Smooth muscle cell of the coronary artery (primary cell): ENCODE results near the gene RAB3GAP2. TPM values are rescaled to one million over a fixed set of nuclear protein-coding genes. Genes with fewer than 3 reads are reported as not detected.

Source experiments
- total RNA-seq: library from RNA; depleted of rRNA; stranded (reverse); fragments of >200 nt; gene quantifications from 2 replicates; pipeline ENCODE4 v1.2.3, GENCODE V29; 2014; ENCODE audit warnings: low replicate concordance

RAB3GAP2 gene, protein sequence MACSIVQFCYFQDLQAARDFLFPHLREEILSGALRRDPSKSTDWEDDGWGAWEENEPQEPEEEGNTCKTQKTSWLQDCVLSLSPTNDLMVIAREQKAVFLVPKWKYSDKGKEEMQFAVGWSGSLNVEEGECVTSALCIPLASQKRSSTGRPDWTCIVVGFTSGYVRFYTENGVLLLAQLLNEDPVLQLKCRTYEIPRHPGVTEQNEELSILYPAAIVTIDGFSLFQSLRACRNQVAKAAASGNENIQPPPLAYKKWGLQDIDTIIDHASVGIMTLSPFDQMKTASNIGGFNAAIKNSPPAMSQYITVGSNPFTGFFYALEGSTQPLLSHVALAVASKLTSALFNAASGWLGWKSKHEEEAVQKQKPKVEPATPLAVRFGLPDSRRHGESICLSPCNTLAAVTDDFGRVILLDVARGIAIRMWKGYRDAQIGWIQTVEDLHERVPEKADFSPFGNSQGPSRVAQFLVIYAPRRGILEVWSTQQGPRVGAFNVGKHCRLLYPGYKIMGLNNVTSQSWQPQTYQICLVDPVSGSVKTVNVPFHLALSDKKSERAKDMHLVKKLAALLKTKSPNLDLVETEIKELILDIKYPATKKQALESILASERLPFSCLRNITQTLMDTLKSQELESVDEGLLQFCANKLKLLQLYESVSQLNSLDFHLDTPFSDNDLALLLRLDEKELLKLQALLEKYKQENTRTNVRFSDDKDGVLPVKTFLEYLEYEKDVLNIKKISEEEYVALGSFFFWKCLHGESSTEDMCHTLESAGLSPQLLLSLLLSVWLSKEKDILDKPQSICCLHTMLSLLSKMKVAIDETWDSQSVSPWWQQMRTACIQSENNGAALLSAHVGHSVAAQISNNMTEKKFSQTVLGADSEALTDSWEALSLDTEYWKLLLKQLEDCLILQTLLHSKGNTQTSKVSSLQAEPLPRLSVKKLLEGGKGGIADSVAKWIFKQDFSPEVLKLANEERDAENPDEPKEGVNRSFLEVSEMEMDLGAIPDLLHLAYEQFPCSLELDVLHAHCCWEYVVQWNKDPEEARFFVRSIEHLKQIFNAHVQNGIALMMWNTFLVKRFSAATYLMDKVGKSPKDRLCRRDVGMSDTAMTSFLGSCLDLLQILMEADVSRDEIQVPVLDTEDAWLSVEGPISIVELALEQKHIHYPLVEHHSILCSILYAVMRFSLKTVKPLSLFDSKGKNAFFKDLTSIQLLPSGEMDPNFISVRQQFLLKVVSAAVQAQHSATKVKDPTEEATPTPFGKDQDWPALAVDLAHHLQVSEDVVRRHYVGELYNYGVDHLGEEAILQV (N-terminal part only)
- total RNA-seq, result 27.0 and 57.2 TPM in 2 replicates

DNA sequence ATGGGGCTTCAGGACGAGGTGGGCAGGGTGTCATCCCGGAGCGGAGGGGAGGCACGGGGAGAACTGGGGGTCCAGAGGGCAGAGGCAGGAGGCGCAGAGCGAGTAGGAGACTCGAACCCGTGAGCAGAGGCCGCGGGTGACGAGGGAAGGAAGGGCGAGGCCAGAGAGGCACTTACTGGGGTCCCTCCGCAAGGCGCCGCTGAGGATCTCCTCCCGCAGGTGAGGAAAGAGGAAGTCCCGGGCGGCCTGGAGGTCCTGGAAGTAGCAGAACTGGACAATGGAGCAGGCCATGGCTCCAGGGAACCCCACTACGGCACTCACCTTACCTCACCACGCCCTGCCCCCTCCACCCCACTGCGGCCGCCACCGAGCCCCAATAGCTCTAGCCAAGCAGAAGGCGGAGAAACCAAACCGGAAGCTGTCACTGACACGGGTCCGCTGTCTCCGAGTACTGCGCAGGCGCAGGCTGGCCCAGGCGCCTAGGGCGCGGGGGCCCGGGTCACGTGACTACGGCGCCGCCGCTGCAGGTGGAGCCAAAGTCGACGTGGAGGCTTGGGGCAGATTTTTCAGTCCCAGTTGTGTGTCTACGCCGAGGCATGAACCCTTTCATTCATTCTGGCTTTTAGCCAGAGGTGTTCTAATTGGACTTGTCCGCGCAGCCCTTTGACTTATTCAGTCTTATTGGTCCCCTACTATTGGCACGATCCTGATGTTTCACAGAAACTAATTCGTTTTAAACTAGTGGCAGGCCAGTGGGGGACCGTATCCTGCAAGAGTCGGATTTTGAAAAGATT lies at the start of gene RAB3GAP2:
TSS of gene RAB3GAP2 (minus strand) at position 407 of the 794 bp plus-strand sequence. CDS start at position 291, 116 bp downstream.

Other genes starting within 250 kb of the RAB3GAP2 start
- 78.2 and 192 TPM in 2 replicates for gene EPRS1, start 225.9 kb downstream of the RAB3GAP2 start, total RNA-seq
- 13.0 and 19.6 TPM in 2 replicates for gene BPNT1, start 182.7 kb downstream of the RAB3GAP2 start, total RNA-seq
- 50.4 and 77.8 TPM in 2 replicates for gene IARS2, start 178.3 kb downstream of the RAB3GAP2 start, total RNA-seq